C4-2B (cell line): ENCODE measurements around the gene ALG8.

Source experiments
- H3K27ac ChIP-seq: fragments of 450-650 bp; 2 replicates; pipeline ENCODE4 v1.5.1; 2017
- ZFX ChIP-seq: fragments of 450-650 bp; IDR thresholded peaks from 2 replicates; pipeline ENCODE4 v1.6.1; 2017
- TF ChIP-seq, protein P1 (sequence below): fragments of 450-650 bp; conservative IDR thresholded peaks from 2 replicates; pipeline ENCODE4 v1.5.1; 2017; ENCODE audit warnings: mild to moderate bottlenecking

The ALG8 gene

DNA sequence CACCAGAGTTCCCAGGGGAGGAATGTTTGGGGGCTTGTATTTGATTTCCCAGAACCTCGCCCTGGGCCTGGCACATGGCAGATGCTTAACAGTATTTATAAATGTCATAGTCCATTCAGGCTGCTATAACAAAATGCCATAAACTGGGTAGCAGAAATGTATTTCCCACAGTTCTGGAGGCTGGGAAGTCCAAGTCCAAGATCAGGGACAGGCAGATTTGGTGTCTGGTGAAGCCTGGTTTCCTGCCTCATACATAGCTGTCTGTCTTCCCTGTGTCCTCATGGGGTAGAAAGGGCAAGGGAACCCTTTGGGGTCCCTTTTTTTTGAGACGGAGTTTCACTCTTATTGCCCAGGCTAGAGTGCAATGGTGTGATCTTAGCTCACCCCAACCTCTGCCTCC lies 25.0 kb upstream of the ALG8 start:
- no peak overlapping the region for H3K27ac ChIP-seq
- TF ChIP-seq, protein P1, sequence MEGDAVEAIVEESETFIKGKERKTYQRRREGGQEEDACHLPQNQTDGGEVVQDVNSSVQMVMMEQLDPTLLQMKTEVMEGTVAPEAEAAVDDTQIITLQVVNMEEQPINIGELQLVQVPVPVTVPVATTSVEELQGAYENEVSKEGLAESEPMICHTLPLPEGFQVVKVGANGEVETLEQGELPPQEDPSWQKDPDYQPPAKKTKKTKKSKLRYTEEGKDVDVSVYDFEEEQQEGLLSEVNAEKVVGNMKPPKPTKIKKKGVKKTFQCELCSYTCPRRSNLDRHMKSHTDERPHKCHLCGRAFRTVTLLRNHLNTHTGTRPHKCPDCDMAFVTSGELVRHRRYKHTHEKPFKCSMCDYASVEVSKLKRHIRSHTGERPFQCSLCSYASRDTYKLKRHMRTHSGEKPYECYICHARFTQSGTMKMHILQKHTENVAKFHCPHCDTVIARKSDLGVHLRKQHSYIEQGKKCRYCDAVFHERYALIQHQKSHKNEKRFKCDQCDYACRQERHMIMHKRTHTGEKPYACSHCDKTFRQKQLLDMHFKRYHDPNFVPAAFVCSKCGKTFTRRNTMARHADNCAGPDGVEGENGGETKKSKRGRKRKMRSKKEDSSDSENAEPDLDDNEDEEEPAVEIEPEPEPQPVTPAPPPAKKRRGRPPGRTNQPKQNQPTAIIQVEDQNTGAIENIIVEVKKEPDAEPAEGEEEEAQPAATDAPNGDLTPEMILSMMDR = no peak
- TF ChIP-seq ZFX = no peak

DNA sequence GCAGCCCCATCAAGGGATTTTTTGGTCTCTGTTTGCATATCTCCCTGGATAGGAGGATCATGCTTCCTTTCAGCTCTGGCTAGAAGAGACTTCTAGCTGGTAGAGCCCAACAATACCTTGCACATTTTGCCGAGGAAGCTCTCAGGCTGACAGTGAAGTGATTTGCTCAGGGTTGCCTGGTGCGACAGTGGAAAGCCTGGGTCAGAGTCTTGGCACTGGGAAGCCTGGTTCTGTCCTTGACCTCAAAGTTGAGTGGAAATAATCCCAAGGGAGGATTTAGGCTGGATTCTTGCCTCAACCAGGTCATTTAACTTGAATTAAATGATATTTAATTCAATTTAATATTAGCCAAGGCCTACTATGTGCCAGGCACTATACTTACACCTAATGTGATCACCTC lies 24.4 kb upstream of the ALG8 start:
- no peak overlapping the region for H3K27ac ChIP-seq
- TF ChIP-seq, protein P1 = no peak
- TF ChIP-seq ZFX = no peak

DNA sequence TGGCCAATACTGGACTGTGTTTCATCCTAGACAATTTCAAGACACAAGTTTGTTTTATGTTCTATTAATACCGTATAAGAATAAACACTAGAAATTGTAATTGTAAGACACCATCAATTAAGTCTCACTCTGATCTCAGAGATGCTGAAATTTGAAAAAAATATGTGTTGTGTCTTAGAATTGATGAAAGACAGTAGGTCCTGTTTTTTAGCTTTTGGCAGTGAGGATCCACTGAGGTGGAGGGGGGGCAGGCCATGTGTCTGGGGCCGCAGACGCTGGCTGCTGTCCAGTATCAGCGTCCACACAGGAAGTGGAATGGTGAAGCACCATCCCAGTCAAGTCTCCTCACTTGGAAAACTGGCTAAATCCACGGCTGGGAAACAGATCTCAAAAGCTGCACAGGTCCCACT lies 22.5 kb upstream of the ALG8 start:
- H3K27ac ChIP-seq = no peak overlapping the region
- TF ChIP-seq, protein P1 = no peak
- no peak for TF ChIP-seq ZFX

DNA sequence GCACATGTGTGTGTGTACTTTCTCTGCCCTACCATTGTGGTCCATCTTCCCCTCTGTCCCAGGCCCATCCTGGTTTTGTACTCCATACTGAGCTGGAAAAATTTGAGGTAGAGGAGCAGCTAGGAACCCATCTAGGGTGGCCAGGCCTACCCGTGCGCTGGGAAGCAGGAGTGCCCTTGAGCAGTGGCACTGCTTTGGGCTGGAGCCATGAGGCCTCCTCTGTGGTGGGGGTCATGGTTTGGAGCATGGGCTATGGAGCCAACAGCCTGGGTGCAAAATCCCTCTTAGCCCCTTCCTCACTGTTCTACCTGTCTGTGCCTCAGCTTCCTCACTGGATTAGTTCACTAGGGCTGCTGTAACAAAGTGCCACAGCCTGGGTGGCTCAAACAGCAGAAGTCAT lies 21.9 kb upstream of the ALG8 start:
- TF ChIP-seq, protein P1 = no peak
- no peak for TF ChIP-seq ZFX
- H3K27ac ChIP-seq = no peak overlapping the region

DNA sequence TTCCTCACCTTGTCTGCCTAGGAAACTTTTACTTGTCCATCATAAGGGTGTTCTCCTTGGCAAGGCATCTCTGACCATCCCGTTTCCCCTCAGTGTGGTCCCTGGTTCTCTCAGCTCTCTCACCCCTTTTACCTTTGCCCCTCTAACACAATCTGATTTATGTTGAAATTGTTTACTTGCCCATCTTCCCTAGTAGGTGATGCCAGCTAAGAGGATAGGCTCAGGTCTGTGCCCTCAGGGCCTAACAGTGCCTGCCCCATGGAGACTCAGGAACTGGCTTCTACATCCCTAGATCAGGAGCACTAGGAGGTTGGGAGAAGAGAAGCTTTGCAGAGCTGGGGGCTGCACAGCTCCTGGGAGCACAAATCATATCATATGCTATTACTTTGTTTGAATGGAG lies 21.1 kb upstream of the ALG8 start:
- no peak overlapping the region for H3K27ac ChIP-seq
- no peak for TF ChIP-seq ZFX
- TF ChIP-seq, protein P1 = no peak

DNA sequence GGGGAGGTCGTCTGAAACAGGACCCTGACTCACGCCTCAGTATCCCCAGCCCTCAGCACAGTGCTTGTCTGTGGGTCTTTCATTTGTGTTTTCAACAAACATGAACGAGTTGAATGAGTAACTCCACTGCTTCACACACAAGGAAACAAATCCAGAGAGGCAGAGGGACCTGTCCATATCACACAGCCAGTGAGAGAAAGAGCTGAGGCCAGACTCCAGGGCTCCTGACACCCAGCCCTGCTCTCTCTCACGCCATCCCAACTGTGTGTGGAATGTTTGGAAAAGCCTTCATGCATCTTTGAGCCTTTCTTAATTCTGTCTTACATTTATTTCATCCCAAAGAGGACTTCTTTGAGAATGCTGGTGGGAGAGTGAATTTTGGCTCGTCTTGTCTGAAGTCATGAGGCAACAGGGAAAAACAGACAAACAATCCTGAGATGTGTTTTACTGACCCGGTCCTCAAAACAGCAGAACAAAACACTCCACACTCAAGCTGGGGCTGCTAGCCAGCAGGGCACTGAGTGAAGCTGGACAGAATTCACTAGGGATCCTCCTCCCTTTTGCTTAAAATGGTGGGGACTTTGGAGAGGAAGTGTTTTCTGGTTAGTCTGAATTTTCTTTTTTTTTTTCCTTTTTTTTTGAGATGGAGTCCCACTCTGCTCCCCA lies 19.7 kb upstream of the ALG8 start:
- peak overlapping the region; percentile 95; the same call in 1 of the 2 replicates for H3K27ac ChIP-seq
- TF ChIP-seq ZFX = no peak
- TF ChIP-seq, protein P1 = no peak

DNA sequence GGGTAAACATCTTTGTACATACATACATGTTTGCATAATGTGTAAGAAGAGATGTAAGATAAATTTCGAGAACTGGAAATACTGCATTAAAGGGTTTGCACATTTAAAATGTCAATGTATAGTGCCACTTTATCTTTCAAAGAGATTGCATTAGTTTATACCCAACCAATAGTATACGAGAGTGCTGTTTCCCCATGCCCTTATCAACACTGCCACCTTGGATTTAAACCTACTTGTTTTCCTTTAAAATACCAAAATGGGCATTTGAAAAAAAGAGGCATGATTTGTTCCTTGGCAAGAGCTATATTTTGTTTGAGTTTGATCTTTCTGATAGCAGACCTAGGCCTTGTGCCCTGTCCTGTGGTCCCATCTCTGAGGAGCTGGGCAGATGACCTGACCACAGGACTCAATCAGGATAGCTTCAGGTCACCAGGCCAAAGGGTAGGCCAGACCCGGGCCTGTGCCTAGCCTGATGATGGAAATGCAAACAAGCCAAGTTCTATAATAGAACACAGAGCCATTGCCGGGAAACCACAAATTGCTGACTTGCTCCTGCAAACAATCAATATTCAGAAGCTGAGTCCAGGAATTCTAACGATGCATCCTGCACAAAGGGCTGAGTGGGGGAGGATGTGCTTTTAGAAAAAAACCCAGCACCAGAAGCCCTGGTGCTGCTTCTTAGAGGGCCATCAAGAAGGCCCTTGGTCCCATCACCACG lies 16.9 kb upstream of the ALG8 start:
- TF ChIP-seq ZFX = peak; percentile 36; the same call in 1 of the 2 replicates
- TF ChIP-seq, protein P1 = no peak
- peak overlapping the region; percentile 95 for H3K27ac ChIP-seq
